ENCODE data around the gene TM2D1.

The TM2D1 gene

DNA sequence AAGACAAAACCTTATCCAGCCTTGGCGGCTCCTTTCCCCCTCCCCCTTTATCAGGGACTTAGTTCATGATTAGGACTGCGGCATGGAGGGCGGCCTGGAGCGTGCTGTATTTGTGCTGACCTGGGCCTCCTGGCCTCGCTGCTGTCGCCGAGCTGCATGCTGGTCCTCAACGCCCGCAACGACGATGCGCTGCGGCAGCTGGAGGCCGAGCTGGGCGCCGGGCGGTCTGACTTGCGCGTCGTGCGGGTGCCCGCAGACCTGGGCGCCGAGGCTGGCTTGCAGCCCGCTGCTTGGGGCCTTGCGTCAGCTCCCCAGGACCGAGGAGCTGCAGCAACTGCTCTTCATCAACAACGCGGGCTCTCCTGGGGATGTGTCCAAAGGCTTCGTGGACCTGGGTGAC, 70.9 kb downstream of the TM2D1 start:
- no peak for TF ChIP-seq CTCF (conservative IDR thresholded peaks at IDR 0.05)
- H3K27ac ChIP-seq = no peak overlapping the region

GRCh38 chr1:61648983-61649742, 75.8 kb downstream of the TM2D1 start:
- TF ChIP-seq CTCF (conservative IDR thresholded peaks at IDR 0.05) = no peak
- no peak overlapping the region for H3K27ac ChIP-seq

DNA sequence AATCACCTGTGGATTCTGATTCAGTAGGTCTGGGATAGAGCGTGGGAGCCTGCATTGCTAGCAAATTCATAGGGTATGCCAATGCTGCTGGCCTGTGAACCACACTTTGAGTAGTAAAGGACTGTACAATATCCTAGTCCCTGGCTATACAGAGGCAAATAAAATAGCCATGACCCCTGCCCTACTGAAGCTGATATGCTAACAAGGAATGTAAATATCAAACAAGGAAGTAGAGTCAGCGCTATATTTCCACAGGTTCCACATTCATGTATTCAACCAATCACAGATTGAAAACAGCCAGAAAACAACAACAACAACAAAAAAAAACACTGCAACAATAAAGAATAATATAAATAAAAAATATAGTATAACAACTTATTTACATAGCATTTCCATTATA, 77.8 kb downstream of the TM2D1 start:
- no peak for TF ChIP-seq CTCF (conservative IDR thresholded peaks at IDR 0.05)
- no peak overlapping the region for H3K27ac ChIP-seq

- TF ChIP-seq CTCF (conservative IDR thresholded peaks at IDR 0.05) = no peak
Observed at GRCh38 chr1:61645476-61645875, 79.5 kb downstream of the TM2D1 start.

GRCh38 chr1:61644303-61644702, 80.6 kb downstream of the TM2D1 start:
- no peak for TF ChIP-seq CTCF (conservative IDR thresholded peaks at IDR 0.05)
- peak overlapping the region; percentile 88; the same call in 1 of the 2 replicates for H3K27ac ChIP-seq

More at GRCh38 chr1:61645476-61645875, 79.5 kb downstream of the TM2D1 start:
- H3K27ac ChIP-seq = no peak overlapping the region

GRCh38 chr1:61642475-61643232, 82.3 kb downstream of the TM2D1 start:
- H3K27ac ChIP-seq = peak overlapping the region; percentile 88
- no peak for TF ChIP-seq CTCF (conservative IDR thresholded peaks at IDR 0.05)

DNA sequence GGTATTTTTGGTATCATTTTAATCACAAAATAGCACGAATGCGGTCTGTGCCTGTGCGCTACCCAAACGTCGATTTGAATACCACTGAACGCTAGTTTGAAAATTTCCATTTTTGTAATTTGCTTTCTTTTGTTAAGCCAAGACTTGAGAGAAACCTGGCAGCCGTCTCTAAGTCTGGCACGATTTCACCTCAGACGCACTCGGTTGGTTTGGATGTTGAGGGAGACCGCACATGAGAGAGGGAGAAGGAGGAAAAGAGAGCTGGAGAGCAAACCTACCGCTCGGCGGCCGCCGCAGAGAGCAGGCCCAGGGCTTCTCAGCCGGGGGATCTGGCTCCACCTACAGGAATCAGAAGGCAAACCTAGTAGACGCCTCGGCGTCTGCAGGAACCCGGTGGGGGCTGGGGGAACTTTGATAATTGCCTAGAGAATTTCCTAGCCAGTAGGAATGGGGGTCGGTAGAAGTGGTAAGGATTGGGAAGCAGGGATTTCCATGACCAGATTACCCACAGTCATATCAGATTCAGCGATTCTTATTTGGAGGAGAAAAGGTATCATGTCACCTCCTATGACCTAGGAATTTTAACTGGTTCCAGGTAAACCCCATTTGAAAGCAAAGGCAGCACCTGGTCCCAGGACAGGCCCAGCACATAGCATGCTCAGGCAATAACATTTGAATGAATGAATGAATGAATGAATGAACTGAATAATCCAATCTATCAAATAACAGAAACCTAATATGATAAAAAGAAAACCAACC, 83.2 kb downstream of the TM2D1 start:
- H3K27ac ChIP-seq = peak overlapping the region; percentile 88
- peak; percentile 84 for TF ChIP-seq CTCF (conservative IDR thresholded peaks at IDR 0.05)
